Stimulated activated memory B cell treated with anti-CD40 and anti-IgM and Interleukin-4, amounts not matched to agents 10 μg/mL and 1 μg/mL and 100 μg/mL, for 72 hours (primary cell): ENCODE data around the gene DAAM1.

Experiments
- ATAC-seq: fragments of 150-1000 bp; cut with Tn5 transposase; 2 replicates; pipeline ENCODE4 v1.10.0; 2021
- H3K27ac Mint-ChIP-seq: one replicate; pipeline ENCODE4 v1.8.0; 2022; ENCODE audit warnings: mild to moderate bottlenecking, mixed read lengths
- H3K27me3 Mint-ChIP-seq: one replicate; pipeline ENCODE4 v1.8.0; 2022; ENCODE audit warnings: mixed read lengths
- H3K36me3 Mint-ChIP-seq: one replicate; pipeline ENCODE4 v1.8.0; 2022; ENCODE audit warnings: mixed read lengths
- H3K4me1 Mint-ChIP-seq: one replicate; pipeline ENCODE4 v1.8.0; 2022; ENCODE audit warnings: mixed read lengths
- H3K4me3 Mint-ChIP-seq: one replicate; pipeline ENCODE4 v1.8.0; 2022; ENCODE audit warnings: mild to moderate bottlenecking, moderate library complexity, mixed read lengths
- H3K9me3 Mint-ChIP-seq: one replicate; pipeline ENCODE4 v1.8.0; 2022; ENCODE audit warnings: mixed read lengths

The DAAM1 gene

DNA sequence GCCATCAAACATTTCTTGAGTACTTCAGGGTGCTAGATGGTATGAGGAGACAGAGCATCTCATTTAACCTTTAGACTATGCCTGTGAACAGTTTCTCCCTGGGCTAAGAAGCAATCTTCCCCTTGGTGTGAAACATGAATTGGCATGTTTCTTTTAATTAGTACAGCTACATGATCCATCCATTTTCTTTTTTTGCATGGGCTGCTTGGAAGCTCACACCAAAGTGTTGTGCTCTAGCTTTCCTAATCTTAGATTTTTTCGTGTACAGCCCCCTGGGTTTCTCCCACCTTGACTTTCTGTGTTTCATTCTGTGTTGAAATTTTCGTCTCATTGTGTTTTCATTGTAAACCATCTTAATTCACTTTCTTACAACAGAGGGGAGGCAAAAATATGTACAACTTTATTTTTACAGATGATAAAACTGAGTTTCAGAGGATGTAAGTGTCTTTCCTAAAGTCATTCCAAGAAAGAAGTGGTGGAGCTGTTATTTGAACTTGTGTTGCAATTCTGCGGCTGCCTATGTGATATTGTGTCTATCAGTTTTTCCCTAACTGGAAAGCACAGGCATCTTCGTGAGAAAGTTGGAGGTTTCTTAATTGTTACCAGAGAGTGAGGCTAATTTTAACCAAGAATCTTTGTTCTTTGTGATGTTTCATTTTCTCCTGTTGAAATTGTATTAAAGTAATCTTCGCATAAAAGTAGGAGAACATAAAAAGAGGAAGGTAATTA lies 64.5 kb downstream of the DAAM1 start:
- no peak overlapping the region for H3K4me3 Mint-ChIP-seq
- no peak for ATAC-seq
- H3K4me1 Mint-ChIP-seq, result peaks cover 38% of the 10 kb centered on the region
- H3K9me3 Mint-ChIP-seq, result no peaks in the 10 kb centered on the region
- H3K27me3 Mint-ChIP-seq, result no peaks in the 10 kb centered on the region
- peaks cover 10% of the 10 kb centered on the region for H3K36me3 Mint-ChIP-seq
- H3K27ac Mint-ChIP-seq, result peak overlapping the region; percentile 37

GRCh38 chr14:59253527-59253926 lies 65.1 kb downstream of the DAAM1 start:
- no peak overlapping the region for H3K4me3 Mint-ChIP-seq
- H3K4me1 Mint-ChIP-seq, result peaks cover 41% of the 10 kb centered on the region
- peak overlapping the region; percentile 37 for H3K27ac Mint-ChIP-seq
- H3K9me3 Mint-ChIP-seq, result no peaks in the 10 kb centered on the region
- peaks cover 15% of the 10 kb centered on the region for H3K36me3 Mint-ChIP-seq
- no peak for ATAC-seq
- no peaks in the 10 kb centered on the region for H3K27me3 Mint-ChIP-seq

DNA sequence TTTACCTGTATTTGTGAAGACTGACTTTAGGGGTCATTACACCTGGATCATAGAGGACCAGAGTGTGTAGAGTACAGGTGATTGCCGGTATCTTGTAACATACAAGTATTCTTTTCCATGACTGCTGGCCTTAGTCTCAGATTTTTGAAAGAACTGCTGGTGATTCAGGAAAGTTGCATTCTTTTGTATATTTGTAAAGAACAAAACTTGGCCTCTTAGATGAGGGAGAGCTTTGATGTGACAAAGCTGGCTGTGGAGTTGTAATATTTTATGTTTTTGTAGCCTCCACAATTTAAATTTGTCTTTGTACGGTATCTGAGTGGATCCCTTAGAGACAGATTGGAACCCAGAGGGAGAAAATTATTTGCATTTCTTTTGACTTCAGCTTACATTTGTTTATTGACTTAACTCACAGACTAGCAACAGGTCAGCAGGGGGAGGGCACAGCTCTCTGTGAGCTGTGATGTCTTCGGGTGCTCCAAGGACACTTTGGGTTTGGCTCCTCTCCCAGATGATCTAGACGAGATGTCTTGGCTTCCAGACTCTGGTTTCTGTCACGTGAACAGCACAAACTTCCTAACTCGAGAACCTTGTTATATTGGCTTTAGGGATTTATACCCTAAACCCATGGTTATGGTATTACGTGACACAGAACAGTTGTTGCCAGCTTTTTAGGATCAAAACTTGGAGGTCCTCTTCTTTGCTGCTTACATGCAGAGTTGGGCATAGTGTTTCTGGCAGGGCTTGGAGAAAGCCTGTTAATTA lies 65.9 kb downstream of the DAAM1 start:
- no peak overlapping the region for H3K27ac Mint-ChIP-seq
- no peak overlapping the region for H3K4me3 Mint-ChIP-seq
- H3K4me1 Mint-ChIP-seq, result peaks cover 48% of the 10 kb centered on the region
- no peaks in the 10 kb centered on the region for H3K9me3 Mint-ChIP-seq
- no peak for ATAC-seq
- peaks cover 15% of the 10 kb centered on the region for H3K36me3 Mint-ChIP-seq
- no peaks in the 10 kb centered on the region for H3K27me3 Mint-ChIP-seq

- Mint-ChIP-seq H3K4me1 (peaks cover 51% of the 10 kb centered on the region), H3K36me3 (peaks cover 15% of the 10 kb centered on the region), H3K27me3 (no peaks in the 10 kb centered on the region), H3K9me3 (no peaks in the 10 kb centered on the region), H3K4me3 (no peak overlapping the region), H3K27ac (peak overlapping the region; percentile 49)
- peak; percentile 34 for ATAC-seq
These were observed 66.6 kb downstream of the DAAM1 start for GRCh38 chr14:59254911-59255545.

GRCh38 chr14:59256331-59256730 lies 67.9 kb downstream of the DAAM1 start:
- H3K4me1 Mint-ChIP-seq, result peaks cover 51% of the 10 kb centered on the region
- H3K4me3 Mint-ChIP-seq, result no peak overlapping the region
- no peak for ATAC-seq
- no peak overlapping the region for H3K27ac Mint-ChIP-seq
- H3K9me3 Mint-ChIP-seq, result no peaks in the 10 kb centered on the region
- no peaks in the 10 kb centered on the region for H3K27me3 Mint-ChIP-seq
- peaks cover 15% of the 10 kb centered on the region for H3K36me3 Mint-ChIP-seq

DNA sequence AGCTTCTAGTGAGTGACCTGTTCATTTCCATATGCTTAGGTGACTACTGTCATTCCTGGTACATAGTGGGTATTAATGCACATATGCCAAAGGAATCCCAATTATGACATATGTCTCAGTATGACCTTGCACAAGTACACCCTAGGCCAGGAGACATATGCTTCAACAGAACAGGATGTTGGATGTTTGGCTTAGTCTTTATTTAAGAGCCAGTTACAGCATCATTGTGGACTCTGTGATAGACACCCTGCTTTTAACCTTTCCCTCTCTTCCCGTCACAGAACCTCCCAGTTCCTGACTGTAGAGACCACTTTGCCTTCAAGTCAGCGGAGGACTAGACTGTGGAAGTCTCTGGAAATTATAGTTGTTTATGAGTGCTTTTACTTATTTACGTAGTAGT lies 72.9 kb downstream of the DAAM1 start:
- Mint-ChIP-seq H3K9me3 (peaks cover 2% of the 10 kb centered on the region), H3K27ac (no peak overlapping the region), H3K4me1 (peaks cover 36% of the 10 kb centered on the region), H3K27me3 (no peaks in the 10 kb centered on the region), H3K36me3 (peaks cover 52% of the 10 kb centered on the region), H3K4me3 (no peak overlapping the region)
- ATAC-seq, result no peak

- Mint-ChIP-seq H3K27me3 (no peaks in the 10 kb centered on the region), H3K27ac (no peak overlapping the region), H3K9me3 (peaks cover 2% of the 10 kb centered on the region), H3K4me3 (no peak overlapping the region), H3K4me1 (peaks cover 36% of the 10 kb centered on the region), H3K36me3 (peaks cover 58% of the 10 kb centered on the region)
- no peak for ATAC-seq
These were observed 74.4 kb downstream of the DAAM1 start for GRCh38 chr14:59262717-59263454.

GRCh38 chr14:59265808-59266207 lies 77.3 kb downstream of the DAAM1 start:
- Mint-ChIP-seq H3K36me3 (peaks cover 73% of the 10 kb centered on the region), H3K27me3 (no peaks in the 10 kb centered on the region), H3K9me3 (peaks cover 2% of the 10 kb centered on the region), H3K4me3 (no peak overlapping the region), H3K27ac (no peak overlapping the region), H3K4me1 (peaks cover 22% of the 10 kb centered on the region)
- ATAC-seq, result no peak

GRCh38 chr14:59267046-59267445 lies 78.6 kb downstream of the DAAM1 start:
- Mint-ChIP-seq H3K27me3 (no peaks in the 10 kb centered on the region), H3K36me3 (peaks cover 73% of the 10 kb centered on the region), H3K27ac (no peak overlapping the region), H3K4me3 (no peak overlapping the region), H3K4me1 (peaks cover 22% of the 10 kb centered on the region), H3K9me3 (peaks cover 2% of the 10 kb centered on the region)
- ATAC-seq, result no peak

DNA sequence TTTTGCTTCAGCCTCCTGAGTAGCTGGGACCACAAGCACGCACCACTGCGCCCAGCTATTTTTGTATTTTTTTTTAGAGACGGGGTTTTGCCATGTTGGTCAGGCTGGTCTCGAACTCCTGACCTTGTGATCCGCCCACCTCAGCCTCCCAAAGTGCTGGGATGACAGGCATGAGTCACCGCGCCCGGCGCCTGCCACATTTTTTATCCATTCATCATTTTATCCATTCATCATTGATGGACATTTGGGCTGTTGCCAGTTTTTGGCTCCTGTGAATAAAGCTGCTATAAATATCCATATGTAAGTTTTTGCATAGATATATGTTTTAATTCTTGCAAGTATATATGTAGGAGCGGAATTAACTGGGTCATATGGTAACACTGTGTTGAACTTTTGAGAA lies 79.5 kb downstream of the DAAM1 start:
- Mint-ChIP-seq H3K9me3 (peaks cover 2% of the 10 kb centered on the region), H3K27ac (no peak overlapping the region), H3K36me3 (peaks cover 68% of the 10 kb centered on the region), H3K4me1 (peaks cover 18% of the 10 kb centered on the region), H3K27me3 (no peaks in the 10 kb centered on the region), H3K4me3 (no peak overlapping the region)
- ATAC-seq, result no peak

DNA sequence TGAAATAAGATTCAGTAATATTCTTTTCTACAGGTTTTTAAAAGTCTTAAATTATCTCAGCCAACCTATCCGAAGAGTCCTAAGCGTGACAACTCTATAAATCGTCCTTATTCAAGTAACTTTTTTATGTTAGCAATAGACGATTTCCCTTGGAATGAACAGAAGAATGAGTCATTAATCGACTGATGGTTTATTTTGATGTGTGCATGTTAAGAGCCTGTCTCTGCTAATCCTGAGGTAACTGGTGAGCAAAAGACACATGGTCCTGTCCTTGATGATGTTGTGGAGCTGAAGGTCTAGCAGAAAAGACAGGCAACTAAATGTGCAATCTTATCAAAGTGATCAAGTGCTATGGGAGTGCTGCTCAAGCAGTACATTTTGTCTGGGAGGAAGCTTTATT lies 80.4 kb downstream of the DAAM1 start:
- Mint-ChIP-seq H3K4me1 (peaks cover 10% of the 10 kb centered on the region), H3K27ac (no peak overlapping the region), H3K36me3 (peaks cover 61% of the 10 kb centered on the region), H3K27me3 (no peaks in the 10 kb centered on the region), H3K9me3 (peaks cover 2% of the 10 kb centered on the region), H3K4me3 (no peak overlapping the region)
- ATAC-seq, result no peak

GRCh38 chr14:59269466-59269865 lies 81.0 kb downstream of the DAAM1 start:
- H3K4me3 Mint-ChIP-seq, result no peak overlapping the region
- H3K36me3 Mint-ChIP-seq, result peaks cover 55% of the 10 kb centered on the region
- no peaks in the 10 kb centered on the region for H3K27me3 Mint-ChIP-seq
- no peak overlapping the region for H3K27ac Mint-ChIP-seq
- H3K4me1 Mint-ChIP-seq, result peaks cover 9% of the 10 kb centered on the region
- no peak for ATAC-seq
- H3K9me3 Mint-ChIP-seq, result peaks cover 2% of the 10 kb centered on the region

DNA sequence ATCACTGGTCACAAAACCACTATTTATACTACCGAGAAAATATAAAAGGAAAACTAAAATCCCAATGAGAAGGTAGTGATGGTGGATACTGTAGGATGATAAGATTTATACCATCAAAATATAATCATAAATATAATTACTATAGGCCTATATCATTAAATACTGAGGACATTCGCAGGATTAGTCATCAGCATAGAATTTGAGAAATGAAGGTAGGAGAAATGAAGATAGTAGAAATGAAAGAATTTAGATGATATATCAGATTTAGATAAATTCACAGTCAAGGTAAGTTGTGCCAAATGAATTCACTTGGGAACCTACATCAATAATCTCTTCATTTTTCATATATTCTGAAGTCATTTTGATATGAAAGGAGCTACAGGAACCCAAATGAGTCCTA lies 82.8 kb downstream of the DAAM1 start:
- Mint-ChIP-seq H3K4me3 (no peak overlapping the region), H3K36me3 (peaks cover 37% of the 10 kb centered on the region), H3K27ac (no peak overlapping the region), H3K9me3 (no peaks in the 10 kb centered on the region), H3K4me1 (peaks cover 20% of the 10 kb centered on the region), H3K27me3 (no peaks in the 10 kb centered on the region)
- ATAC-seq, result no peak

DNA sequence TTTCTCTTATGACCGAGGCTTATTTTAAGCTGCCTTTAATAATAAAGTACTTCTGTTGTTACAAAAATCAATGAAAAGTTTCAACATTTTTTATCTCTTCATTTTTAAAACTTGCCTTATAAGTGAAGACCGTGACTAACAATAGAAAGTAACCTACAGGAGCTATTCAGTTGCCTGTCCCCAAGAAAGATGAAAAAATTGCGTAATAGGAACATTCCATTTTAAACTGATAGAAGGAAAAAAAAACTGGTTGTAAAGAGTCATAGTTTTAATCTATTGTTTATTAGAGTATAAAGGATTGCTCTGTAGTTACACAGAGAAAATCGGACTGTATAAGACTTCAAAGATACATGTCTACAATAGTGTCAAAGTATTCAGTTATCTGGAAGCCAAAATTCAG lies 83.3 kb downstream of the DAAM1 start:
- H3K9me3 Mint-ChIP-seq, result no peaks in the 10 kb centered on the region
- no peak overlapping the region for H3K27ac Mint-ChIP-seq
- no peak for ATAC-seq
- peaks cover 32% of the 10 kb centered on the region for H3K36me3 Mint-ChIP-seq
- no peaks in the 10 kb centered on the region for H3K27me3 Mint-ChIP-seq
- peaks cover 23% of the 10 kb centered on the region for H3K4me1 Mint-ChIP-seq
- no peak overlapping the region for H3K4me3 Mint-ChIP-seq

- H3K36me3 Mint-ChIP-seq, result peaks cover 23% of the 10 kb centered on the region
- H3K4me1 Mint-ChIP-seq, result peaks cover 23% of the 10 kb centered on the region
- ATAC-seq, result no peak
- no peaks in the 10 kb centered on the region for H3K27me3 Mint-ChIP-seq
- no peaks in the 10 kb centered on the region for H3K9me3 Mint-ChIP-seq
- no peak overlapping the region for H3K27ac Mint-ChIP-seq
- H3K4me3 Mint-ChIP-seq, result no peak overlapping the region
These were observed 84.2 kb downstream of the DAAM1 start for GRCh38 chr14:59272633-59273032.
